ENCODE measurements around the gene CEACAM5.
"Not testable (repeated sequence)": the region's sequence is repeated elsewhere in the genome, so short reads cannot be mapped to it uniquely, and the experiment has no call there.

Gene CEACAM5

DNA sequence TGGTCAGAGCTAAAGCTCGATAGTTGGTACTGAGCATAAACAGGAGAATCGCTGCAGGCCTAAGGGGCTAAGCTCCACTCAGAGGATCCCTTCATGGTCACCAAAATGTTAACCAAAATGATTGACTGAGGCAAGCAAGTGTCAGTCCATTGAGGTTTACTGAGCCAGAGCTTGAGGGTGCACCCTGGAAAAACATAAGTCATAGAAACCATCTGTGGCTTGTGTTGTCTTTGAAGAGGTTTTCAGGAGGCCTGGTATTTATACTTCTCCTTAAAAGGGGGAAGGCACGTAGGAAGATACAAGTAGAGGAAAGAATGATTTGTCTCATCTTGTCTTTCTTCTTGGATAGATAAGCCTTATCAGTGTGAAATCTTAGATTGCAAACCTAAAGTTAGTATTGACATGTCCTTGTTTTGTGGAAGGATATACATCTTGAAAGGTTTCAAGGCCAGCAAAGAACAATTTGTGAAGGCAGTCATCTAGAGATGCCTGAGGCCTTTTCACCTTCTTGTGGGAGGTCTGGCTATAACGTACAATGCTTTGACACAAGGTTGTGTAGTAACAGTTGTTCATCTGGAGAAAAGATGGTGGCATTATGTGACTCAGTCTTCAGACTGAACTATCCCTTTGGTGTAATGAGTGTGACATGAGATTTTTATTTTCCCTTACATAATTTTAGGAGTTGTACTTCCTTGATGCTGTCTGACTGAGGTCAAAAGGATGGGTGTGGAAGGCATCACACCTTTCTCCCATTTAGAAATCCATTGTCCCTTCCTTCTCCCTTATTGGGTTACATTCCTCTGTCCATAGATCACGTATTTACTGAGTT is 32.2 kb downstream of the CEACAM5 start:
- no peak for DNase-seq (ENCODE audit: low spot score)

DNA sequence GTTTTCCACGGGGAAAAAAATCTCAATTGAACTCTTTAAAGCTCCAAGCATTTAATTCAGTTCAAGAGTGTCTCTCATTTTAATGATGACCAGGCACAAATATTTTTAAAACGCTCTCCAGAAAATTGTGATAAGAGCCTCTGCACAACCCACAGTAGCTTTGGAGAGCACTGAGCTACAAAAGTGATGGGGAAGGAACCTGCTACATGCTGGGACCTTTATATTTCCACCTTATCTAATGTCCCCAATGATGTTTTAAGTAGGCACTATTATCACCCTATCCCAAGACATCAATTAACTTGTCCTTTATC is 32.8 kb downstream of the CEACAM5 start:
- no peak for DNase-seq (ENCODE audit: low spot score)

DNA sequence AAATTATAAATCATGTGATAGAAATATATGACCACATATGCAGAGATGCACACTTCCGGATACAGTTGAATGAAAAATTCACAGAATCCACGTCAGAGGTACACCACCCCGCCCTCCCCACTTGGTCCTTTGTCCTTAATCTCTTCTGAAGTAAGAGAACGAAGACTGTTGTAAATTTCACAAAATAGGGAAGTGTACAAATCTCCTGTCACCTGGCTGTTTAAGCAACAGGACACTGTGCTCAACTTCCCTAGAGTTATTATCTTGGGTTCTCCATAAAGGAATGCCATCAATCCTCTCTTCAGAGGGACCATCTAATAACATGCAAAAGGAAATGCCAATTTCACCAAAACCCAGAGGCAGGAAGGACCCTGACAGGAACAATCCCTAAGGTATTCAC is 36.4 kb downstream of the CEACAM5 start:
- no peak for DNase-seq (ENCODE audit: low spot score)

DNA sequence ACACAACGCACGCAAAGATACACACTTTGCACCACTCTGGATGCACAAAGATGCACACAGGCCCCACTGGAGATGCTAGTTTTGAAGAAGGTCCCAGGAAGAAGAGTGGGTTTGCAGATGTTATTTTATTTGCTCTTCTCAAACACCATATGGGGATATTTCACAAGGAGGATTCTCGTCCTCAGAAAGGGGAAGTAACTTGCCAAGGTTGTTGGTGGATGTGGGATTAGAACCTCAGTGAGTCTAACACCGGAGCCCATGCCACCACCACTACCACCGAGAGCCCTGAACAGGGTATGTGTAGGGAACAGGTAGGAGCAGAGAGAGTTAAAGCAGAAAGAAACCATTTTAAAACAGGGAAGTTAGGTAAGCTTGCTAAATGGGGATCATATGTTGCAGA is 37.3 kb downstream of the CEACAM5 start:
- no peak for DNase-seq (ENCODE audit: low spot score)

DNA sequence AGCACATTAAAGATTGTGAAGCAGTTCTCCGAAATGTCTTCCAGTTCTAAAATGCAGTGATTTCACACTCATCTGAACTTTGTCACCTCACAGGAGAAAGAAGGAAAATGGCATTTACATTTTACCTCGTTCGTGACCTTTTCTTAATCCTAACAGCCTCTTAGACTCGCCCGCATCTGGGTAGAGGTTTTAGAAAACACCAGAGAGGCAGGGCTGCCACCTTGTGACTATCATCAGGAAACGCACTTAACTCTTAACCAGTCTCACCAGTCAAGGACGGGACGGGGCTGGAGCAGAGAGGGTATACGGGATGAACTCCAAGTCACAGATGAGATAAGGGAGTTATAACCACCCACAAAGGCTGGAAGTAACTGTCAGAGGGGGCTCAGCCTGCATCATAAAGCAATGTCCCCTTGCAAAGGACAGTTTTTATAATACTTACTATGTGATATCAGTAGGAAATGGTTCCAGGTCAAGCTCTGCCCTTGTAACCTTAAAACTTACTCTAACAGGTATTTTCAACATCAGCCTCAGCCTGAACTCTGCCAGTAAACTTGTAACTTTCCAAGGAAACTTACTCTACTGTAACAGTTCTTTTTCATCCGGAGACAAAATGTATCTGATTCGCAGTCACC is 38.3 kb downstream of the CEACAM5 start:
- peak; percentile 76 for DNase-seq (ENCODE audit: low spot score)

DNA sequence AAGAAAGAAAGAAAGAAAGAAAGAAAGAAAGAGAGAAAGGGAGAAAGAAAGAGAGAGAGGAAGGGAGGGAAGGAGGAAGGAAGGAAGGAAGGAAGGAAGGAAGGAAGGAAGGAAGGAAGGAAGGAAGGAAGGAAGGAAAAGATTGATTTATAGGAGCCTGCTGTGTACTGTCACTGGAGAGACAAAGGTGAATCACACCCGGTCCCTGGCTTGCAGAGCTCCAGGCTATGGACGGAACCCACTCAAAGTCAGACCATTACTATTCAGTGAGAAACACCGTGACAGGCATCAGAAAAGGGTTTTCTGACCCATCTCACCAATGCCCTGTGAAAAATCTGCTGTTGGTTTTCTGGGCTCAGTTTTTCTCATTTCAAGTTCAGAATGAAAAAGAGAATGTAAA is 39.6 kb downstream of the CEACAM5 start:
- DNase-seq (ENCODE audit: low spot score): no peak

DNA sequence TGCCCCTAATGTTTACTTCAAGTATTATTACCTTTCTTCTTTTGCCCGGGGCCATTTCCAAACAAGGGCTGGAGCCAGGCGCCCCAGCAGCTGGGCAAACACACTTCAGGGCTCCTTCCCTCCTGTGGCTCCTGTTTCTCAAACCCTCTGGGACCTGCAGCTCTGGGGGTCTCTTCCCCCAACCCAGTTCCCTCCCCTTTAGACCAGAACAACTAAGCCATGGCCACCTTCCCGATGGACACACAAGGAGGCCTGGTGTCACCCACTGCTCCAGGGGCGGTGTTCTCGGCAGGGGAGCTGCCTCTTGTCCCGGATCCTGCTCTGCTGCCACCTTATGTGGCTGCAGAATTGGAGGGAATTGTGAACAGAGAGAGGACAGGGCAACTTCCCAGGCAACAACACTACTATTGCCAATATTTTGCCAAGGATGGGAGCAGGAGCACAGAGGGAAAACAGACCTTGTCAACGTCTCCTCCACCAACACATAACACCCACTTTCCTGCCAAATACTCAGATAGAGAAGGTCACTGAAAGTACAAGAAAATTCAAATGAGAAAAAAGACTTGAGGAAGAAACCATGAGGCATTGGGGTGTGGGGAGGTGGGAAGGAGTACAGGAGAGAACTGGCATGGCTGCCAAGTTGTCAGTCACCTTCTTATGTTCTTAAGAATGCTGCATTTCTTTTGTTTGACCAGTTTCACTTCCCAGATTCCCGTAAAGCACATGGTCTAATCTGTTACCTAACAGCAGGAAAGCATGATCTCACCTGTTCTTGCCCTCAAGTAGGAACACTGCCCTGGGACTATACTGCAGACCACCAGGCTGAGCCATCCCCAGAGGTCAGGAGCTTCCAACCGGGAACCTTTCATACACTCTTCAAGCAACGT is 42.1 kb downstream of the CEACAM5 start:
- DNase-seq (ENCODE audit: low spot score): not testable (repeated sequence)

DNA sequence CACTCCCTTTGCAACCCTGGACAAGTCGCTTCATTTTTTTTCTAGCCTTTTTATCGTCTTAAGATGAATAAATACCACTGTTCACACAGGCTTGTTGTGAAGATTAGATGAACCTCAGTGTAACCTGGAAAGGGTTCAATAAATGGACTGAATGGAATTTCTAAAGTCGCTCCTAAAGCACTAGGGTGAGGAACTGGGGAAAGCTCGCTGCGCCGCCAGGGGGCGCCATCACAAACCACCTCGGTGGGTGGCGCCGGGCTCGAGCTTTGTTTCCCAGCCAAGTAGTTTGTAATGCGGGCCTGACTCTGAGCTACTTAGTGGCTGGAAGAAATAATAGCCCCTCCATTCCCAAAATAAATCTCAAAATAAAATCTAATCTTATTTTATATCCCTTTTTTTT is 44.7 kb downstream of the CEACAM5 start:
- DNase-seq (ENCODE audit: low spot score): peak; percentile 77

DNA sequence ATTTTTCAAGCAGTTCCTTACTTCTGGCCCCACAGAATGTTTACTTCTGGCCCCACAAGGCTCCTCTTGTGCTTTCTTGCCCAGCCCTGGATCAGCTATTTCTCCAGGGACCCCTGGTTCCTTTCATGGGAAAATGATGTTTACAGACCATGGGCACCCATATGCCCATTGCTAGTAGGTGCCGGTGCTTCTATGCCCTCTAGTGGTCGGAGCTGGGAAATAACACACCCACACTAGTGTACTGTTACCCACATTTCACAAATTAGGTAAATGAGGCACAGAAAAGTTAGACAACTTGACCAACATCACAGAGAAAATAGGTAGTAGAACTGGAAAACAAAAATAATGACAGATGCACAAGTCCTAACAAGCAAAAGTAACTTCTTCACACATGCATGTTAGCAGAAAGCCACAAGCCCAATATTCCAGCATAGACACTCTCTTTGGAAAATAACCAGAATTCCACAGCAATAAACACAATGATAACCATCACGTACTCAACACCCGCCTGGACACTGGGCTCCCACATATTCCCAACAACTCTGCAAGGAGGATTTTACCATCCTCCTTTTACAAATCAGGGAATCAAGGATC is 45.6 kb downstream of the CEACAM5 start:
- DNase-seq (ENCODE audit: low spot score): peak; percentile 64

DNA sequence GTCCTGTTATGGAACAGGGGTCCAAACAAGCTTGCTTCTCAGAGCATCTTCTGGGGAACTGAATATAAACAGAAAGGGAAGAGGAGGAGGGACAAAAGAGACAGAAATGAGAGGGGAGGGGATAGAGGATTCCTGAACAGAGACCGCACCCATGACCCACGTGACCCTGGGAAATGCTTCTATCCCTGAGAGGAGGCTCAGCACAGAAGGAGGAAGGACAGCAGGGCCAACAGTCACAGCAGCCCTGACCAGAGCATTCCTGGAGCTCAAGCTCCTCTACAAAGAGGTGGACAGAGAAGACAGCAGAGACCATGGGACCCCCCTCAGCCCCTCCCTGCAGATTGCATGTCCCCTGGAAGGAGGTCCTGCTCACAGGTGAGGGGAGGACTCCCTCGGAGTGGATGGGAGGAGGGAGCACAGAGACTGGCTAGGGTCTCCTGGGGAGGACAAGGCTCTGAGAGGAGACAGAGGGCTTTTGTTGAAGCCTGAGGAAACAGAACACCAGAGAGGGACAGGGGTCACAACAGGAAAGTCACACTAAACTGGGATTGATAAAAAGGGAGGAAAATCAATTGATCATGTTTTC is 47.0 kb downstream of the CEACAM5 start, which contains the start of gene CEACAM6:
Gene CEACAM6 (plus strand): TSS at position 203 of the 586 bp plus-strand sequence. CDS start 109 bp downstream, at position 312.
- DNase-seq (ENCODE audit: low spot score): no peak

DNA sequence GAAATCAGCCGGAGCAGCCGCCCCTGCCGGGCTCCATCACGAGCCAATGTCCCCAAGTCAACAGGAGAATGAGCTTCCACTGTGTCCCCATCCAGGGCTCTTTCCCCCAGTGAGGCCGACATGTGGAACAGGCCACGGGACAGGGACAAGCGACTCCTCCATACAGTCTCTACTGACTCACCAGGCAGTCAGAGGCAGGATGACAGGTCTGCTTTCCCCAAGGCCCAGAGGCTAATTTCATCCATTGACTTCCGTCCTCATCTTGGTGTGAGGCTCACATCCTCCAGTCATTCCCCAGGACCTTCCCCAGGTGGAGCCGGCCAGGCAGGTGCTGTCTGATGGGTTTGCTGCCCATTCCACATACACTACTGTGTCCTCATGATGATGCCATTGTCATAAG is 50.4 kb downstream of the CEACAM5 start:
- DNase-seq (ENCODE audit: low spot score): no peak

DNA sequence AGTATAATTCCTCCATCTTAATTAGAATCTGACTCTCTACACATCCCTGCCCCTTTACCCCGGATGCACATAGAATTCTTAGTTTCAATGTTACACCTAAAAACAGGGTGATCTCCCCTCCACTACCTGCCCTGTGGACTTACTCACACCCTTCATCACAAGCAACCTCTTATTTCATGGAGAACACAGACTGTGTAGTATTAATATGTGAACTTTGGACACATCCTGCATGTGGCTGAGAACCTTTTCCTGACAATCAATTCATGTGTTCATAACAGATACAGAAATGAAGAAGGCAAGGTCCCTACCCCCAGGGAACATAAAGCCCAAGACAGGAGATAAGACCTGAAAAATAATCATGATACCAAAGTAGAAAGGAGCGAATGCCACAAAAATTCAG is 58.7 kb downstream of the CEACAM5 start:
- no peak for DNase-seq (ENCODE audit: low spot score)

DNA sequence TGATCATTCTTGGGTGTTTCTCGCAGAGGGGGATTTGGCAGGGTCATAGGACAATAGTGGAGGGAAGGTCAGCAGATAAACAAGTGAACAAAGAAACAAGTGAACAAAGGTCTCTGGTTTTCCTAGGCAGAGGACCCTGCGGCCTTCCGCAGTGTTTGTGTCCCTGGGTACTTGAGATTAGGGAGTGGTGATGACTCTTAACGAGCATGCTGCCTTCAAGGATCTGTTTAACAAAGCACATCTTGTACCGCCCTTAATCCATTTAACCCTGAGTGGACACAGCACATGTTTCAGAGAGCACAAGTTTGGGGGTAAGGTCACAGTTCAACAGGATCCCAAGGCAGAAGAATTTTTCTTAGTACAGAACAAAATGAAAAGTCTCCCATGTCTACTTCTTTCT is 59.7 kb downstream of the CEACAM5 start:
- not testable (repeated sequence) for DNase-seq (ENCODE audit: low spot score)

DNA sequence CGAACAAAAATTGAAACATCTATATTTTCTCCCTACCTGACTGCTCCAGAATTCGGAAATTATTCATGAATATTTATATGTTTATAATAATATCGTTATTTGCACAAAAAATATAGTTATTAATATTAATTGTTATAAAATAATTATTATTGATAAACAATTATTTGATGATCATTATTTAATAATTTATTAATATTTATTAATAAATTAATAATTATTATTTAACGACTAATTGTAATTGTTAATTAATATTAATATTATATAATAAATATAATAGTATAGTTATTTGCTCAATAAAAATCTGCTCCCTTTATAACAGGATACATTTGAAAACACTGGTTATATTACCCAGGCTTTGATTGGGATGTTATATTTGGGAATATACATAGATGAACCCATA is 61.2 kb downstream of the CEACAM5 start:
- no peak for DNase-seq (ENCODE audit: low spot score)

DNA sequence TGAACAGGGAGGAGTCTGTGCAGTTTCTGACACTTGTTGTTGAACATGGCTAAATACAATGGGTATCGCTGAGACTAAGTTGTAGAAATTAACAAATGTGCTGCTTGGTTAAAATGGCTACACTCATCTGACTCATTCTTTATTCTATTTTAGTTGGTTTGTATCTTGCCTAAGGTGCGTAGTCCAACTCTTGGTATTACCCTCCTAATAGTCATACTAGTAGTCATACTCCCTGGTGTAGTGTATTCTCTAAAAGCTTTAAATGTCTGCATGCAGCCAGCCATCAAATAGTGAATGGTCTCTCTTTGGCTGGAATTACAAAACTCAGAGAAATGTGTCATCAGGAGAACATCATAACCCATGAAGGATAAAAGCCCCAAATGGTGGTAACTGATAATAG is 63.0 kb downstream of the CEACAM5 start:
- no peak for DNase-seq (ENCODE audit: low spot score)

DNA sequence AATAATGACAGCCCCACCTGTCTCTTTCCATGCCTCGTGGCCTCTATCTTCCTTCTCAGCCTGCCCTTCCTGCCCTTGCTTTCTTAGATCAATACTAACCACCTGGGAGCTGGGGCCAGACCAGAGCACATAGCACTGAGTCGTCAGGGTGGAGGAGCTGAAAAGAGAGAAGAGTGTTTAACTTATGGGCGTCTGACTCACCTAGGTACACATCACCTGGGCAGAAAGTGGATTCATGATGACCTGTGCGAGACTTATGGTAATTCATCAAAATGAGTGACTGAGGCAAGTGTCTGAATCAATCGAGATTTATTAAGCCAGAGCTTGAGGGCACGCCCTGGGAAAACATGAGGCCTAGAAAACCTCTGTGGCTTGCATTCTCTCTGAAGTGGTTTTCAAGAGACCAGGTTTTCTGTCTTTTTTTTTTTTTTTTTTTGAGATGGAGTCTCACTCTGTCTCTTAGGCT is 66.1 kb downstream of the CEACAM5 start:
- DNase-seq (ENCODE audit: low spot score): no peak

DNA sequence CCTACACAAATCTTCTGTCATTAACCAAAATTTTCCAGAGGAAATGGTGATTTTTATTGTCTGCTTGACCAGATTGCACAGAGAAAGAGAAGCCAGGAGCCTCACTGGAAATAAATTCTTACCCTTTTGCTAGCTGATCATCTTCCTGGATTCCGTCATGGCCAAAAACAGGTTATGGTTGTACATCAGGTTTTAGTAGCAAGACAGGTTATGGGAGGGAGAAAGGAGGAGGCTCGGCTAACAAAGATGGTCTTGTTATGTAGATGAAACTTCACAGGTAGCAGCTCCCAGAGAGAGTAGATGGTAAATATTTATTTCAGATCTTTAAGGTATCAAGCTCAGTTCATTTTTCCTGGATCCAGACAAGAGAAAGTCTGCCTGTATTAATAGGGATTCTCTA is 68.3 kb downstream of the CEACAM5 start:
- no peak for DNase-seq (ENCODE audit: low spot score)

Measured in D341Med (cell line).